GM19193 (cell line): Measurements from ENCODE around the gene CCR6.

Experiments used
- POLR2A ChIP-seq: IDR thresholded peaks from 4 replicates; pipeline ENCODE4 v1.6.1; 2011; ENCODE audit not compliant: insufficient read depth, insufficient read length; ENCODE audit errors: extremely low read depth

CCR6 gene

DNA sequence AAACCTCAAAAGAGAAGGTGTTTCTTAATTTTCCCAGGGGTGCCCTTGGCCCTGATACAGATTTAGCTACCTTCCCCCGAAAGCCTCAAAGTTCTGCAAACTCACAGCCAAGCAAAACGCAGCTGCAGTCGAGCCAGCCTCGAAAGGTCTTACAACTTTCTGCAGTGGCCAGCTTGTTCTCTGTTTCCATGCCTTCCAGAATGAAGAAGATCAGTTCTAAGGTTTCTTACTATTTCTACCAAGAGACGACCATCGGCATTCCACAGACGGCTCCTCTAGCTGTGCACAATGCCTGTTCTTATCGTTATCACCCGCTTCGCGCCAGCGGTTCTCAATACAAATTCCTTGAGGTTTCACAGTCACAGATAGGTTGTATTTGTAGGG lies 28.5 kb upstream of the CCR6 start:
- no peak for TF ChIP-seq POLR2A

DNA sequence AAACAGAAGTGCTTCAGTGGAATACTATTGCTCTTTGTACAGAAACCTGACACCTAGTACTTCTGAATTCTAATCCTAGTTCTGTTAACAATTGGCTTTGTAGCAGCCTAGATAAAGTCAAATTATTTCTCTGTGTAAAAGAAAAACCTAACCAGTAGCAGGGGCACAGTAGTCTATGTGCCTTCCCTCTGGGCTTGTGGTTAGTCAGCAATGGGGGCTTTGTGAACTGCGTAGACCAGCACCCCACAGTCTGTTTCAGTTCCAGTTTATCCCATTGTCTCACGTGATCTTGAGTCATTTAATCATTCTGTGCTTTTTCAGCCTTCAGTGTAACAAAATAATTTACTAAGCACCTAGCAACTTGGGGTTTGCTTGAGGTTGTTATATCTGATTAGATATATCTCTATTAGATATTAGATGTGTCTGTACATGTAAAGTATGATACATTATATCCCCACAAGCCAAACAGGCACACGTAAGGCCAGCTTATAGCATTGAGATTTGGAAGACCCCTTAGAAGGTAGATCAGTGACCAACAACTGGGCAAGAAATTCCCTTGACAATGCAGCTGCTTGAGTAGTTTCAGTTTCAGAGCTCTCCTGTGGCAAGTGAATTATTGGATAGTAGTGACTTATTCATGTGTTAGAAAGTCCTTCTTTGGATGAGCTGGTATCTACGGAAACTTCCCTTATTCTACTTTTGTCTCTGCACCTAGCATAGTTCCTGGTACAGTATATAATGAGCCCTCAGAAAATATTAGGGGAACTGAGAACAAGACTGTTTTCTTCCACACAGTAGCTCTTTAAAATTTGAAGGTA lies 27.9 kb upstream of the CCR6 start:
- TF ChIP-seq POLR2A, result peak; percentile 11

DNA sequence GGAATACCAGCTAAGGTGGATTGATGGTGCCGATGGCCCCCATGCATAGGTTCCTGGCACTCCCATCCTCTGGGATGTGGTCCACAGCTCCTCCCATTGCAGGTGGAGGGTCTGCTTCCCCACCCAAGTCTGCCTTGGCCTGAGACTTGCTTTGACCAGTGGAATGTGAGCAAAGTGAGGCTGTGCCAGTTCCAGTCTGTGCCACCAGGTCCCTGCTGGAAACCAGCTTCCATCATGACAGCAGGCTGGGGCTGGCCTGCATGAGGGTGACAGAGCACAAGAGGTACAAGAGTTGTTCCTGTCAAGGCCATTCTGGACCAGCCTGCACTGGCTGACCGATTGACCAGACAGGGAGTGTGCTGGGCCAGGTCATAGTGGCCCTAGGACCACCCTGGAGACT lies 27.0 kb upstream of the CCR6 start:
- no peak for TF ChIP-seq POLR2A

DNA sequence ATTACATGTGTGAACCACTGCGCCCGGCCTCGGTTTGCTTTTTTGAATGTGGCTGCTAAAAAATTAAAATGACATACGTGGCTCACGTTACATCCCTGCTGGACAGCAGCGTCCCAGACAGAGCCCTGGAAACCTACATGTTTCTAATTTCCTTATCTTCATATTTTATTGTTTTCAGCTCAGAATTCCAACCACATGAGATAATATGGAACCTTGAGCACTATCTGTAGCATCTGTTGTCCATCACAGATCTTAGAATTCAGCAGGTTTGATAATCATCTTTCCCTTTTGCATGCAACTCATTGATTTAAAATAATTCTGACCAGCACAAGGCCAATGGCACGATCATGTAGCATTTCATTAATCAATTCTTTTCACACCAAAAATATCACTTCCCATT lies 25.9 kb upstream of the CCR6 start:
- no peak for TF ChIP-seq POLR2A

DNA sequence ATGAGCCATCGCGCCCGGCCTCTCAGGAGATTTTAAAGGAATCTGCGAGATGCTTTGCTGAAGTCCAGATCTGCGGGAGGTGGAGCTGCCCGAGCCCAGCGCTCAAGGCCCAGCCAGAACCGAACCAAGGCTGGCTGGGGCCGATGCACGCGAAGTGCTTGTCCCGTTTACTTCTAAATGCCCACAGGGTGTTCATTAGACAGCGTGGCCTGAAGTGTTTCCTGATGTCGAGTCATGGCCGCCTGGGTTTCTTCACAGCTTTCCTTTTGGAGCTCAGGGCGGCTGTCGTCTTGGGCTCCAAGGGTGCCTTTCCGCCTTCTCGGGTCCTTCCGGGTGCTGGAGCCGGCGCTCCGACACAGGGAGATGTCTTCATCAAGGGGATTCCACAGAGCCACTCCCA lies 25.1 kb upstream of the CCR6 start:
- TF ChIP-seq POLR2A, result no peak

DNA sequence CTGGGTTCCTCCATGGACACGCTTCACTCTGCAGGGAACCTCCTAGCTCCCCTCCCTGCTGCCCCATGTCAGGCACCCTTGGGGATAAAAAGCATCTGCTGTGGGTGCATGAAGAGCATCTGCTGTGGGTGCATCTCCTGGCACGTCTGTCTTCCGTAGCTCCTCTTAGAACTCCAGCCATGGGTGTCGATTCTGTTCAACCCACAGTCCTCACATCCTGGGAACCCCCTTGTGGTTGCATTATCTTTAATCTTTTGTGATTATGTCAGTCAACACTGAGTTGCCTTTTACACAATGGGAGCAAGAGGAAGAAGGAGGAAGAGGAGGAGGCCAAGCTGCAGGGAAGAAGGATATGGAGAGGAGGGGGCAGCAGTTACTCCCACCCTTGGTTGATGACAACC lies 24.1 kb upstream of the CCR6 start:
- TF ChIP-seq POLR2A, result peak; percentile 16

DNA sequence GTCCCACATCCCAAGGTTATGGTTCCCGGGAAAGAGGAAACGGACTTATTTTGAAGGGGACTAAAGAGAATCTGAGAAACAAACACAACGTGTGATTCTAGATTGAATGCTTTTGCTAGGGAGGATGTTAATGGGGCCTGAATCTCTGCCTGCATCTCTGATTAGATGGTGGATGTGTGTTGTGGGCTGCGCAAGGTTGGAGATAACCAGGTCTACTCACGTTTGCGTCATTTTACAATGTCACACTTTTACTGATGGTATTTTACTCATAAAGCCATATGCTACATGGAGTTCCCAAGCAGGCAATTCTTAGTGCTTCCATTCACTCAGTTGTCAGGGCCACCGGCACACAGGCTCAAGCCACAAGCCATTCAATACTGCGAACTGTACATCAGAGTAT lies 23.2 kb upstream of the CCR6 start:
- TF ChIP-seq POLR2A, result no peak

DNA sequence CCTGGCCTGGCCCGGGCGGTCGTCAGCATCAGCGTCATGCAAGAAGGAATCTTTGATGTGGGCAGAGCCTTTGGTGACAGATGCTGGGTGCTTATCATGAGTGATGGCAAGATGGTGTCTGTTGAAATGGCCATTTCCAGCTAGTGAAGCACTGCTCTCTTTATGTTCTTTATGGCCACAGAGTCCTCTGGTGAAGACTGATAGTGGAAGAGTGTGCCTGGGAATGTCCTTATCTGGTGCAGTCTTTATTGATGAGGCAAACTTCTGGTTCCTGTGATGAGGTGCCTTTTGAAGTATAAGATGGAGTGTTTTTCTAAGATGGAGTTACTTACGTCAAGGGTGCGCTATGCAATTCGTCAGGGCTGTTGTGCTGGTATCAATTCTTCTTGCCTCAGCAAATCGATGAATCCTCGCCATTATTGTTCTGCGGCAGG lies 22.6 kb upstream of the CCR6 start:
- no peak for TF ChIP-seq POLR2A

DNA sequence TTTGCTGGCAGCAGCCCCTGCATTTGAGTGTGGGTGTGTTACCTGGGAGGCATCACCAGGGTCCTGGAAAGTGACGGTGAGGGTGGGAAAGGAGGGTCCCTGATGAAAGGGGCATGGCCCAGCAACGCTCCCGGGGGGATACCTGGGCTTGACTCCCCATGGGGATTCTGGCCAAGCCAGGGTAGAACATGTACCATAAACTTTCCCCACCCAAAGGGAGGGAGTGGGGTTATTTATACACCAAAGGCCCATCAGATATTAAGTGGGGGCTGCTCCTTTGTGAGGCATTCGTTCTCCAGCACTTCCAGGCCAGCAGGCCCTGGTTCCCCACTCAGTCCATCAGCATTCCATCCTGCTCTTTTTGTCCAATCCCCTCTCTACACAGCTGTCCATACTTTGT lies 20.6 kb upstream of the CCR6 start:
- no peak for TF ChIP-seq POLR2A

DNA sequence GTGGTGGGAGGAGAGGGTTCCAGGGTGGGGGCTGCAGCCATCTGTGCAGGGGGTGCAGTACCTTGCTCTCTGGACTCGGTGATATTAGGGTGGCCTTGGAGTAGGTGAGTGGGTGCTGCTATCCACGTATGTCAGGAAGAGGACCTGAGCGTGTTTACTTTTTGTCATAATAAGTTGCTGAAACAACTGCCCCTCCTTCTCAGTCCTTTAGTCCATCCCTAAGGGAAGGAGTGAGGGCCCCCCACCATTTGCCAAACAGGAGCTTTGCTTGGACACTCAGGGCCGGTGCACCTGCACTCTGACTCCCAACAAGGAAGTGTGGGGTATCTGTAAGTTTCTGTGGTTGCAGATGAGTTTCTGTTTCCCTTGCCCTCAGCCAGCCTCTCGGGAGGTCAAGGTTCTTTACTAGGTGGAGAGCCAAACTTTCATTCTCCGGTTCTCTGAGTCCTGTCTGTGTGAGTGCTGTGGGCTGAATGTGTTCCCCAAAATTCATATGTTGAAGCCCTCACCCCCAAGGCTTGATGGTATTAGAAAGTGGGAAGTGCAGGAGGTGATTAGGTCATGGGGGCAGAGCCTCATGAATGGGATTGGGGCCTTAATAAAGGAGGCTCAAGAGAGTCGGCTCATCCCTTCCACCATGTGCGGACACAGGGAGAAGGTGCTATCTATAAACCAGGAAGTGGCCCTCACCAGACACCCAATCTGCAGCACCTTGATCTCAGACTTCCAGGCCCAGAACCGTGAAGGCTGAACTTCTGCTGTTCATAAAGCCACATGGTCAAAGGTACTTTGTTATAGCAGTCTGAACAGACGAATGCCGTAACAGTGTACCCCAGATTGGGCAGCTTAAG lies 19.6 kb upstream of the CCR6 start:
- TF ChIP-seq POLR2A, result no peak

DNA sequence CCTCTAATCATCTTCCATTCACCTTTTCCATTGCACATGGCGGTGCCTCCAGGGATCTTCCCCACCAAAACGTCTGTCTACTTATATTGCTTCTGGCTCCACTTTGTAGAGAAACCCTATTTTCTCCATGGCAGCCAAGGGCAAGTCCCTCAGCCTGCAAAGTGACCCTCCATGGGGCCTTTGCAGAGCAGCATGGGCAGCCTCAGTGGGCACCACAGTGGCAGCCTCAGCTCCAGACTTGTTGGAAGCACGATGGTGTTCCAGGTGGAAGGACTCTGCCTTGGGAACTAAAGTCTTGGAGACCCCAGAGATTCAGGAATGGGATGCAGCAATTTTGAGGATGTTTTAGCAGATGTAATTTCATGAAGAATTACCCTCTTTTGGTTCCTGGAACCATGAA lies 18.5 kb upstream of the CCR6 start:
- TF ChIP-seq POLR2A, result no peak

DNA sequence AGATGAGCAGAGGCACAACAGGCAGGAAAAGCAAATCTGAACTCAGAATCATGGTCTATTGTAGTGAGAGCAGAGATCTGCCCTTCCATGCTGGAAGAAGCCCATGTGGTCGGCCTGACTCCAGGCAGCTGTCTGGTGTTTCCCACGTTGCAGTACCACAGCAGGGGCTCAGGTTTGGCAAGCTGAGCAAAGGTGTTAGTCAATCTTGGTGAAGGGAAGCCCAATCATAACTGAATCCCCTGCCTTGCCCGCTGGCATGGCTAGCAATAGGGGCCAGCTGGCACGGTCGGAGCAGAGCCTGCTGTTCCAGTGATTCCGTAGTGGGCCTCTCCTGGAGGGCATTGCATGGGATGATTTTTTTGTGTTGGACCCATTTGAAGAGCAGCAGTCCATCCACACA lies 17.8 kb upstream of the CCR6 start:
- no peak for TF ChIP-seq POLR2A

DNA sequence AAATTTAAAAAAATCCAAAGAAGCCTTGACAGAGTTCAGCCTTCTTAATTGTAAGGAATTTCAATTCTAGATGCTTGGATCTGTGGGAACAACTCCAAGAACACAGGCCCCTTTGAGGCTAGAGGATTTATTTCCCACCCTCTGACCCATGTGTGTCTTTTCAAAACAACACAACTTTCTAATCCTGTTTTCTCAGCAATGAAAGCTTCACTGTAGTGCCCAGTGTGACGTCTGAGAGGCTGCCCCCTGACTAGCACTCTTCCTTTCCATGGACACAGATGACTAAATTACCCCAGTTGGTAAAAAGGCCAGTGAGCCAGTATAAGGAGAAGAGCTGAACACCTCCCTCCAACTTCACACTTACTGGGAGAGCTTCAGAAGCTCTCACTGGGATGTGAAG lies 16.5 kb upstream of the CCR6 start:
- no peak for TF ChIP-seq POLR2A

DNA sequence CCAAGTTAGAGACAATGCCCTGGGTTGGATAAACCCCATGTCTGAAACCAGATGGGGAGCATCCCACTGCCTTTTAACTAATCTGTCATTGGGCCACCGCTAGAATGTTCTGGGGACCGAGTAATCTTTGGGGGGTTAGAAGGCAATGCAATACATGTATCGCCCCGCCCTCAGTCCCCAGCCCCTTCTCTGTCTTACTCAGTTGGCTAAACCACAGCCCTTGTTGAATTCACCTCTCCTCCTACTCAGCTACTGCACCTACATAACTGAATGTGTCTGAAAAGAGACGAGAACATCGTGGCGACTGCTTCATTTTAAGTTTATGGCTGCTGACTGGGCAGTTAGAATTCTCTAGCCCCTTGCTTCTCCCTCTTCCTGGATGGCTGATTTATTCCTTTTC lies 15.1 kb upstream of the CCR6 start:
- TF ChIP-seq POLR2A, result no peak

DNA sequence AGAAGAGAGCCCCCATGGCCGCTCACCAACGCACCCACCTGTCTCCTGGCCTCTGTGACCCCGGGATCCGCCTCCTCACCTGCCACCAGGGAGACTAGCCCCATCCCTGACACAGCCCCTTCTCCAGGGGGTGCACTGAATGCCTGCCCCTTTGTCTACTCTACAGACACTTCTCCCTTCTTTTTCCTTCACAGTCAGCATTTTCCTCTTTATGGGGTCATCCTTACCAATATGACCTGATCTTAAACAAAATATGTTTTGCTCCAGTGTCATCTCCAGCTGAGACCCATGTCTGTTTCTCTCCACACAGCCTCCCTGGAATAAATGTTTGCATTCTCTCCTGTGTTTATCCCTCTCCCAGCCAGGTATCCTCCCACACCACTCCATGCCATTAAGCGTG lies 14.6 kb upstream of the CCR6 start:
- no peak for TF ChIP-seq POLR2A

DNA sequence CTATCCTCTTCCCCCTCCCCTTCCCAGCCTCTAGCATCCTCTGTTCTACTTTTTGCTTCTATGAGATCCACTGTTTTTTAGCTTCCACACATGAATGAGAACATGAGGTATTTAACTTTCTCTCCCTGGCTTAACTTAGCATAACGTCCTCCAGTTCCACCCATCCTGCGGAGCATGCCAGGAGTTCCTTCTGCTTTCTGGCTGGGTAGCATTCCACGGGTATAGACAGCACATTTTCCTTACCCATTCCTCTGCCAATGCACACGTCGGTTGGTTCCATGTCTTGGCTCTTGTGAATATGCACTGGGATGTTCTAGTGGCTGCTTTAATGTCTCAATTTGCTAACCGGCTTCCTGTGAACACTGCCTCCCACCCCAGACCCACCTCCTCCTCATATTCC lies 13.2 kb upstream of the CCR6 start:
- TF ChIP-seq POLR2A, result no peak
